ENCODE results near the gene C14orf132.

Gene C14orf132

DNA sequence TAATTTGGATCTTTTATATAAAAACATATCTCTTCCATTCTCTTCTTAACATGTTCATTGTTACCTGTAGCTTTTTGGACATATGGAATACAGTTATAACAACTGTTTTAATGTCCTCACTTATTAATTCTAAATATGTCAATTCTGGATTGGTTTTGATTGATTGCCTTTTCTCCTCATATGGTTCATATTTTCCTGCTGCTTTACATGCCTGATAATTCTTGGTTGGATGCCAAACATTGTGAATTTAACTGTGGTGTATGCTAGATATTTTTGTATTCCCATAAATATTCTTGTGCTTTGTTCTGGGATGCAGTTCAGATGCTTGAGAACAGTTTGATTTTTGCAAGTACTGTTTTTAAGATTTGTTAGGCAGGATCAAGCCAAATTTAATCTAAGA lies 10.8 kb downstream of the C14orf132 start:
- Mint-ChIP-seq H3K4me3 (no peak overlapping the region), H3K27me3 (peaks cover 23 to 61% of the 10 kb centered on the region in 2 donors), H3K27ac (no peak overlapping the region), H3K36me3 (ENCODE audit: insufficient read depth) (no peaks in the 10 kb centered on the region), H3K4me1 (ENCODE audit: low read depth in 2 of 2) (no peaks in the 10 kb centered on the region), H3K9me3 (no peaks in the 10 kb centered on the region)
- no peak for DNase-seq
- ATAC-seq (replicated peaks), result no peak

DNA sequence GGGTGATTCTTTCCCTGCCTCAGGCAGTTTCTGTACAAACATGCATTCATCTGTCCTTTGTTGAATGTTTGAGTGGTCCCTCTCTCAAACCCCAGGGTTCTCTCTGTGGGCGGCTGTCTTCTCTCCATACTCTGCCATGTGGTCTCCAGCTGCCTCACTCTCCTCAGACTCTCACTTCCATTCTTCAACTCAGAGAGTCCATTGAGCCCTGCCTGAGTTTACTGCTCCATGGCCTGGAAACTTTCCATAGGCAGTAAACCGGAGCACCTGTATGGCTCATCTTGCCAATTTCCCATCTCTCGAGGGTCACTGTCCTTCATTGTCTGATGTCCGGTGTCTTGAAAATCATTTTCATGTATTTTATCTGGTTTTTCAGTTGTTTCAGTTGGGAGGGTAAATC lies 11.3 kb downstream of the C14orf132 start:
- Mint-ChIP-seq H3K4me1 (ENCODE audit: low read depth in 2 of 2) (no peaks in the 10 kb centered on the region), H3K4me3 (no peak overlapping the region), H3K27me3 (peaks cover 20 to 61% of the 10 kb centered on the region in 2 donors), H3K27ac (no peak overlapping the region), H3K36me3 (ENCODE audit: insufficient read depth) (no peaks in the 10 kb centered on the region), H3K9me3 (no peaks in the 10 kb centered on the region)
- DNase-seq (no peak), ATAC-seq (replicated peaks) (no peak)

- peaks cover 20 to 61% of the 10 kb centered on the region in 2 donors for H3K27me3 Mint-ChIP-seq
- H3K4me1 Mint-ChIP-seq (ENCODE audit: low read depth in 2 of 2), result no peaks in the 10 kb centered on the region
- DNase-seq (no peak), ATAC-seq (replicated peaks) (no peak)
- H3K9me3 Mint-ChIP-seq, result no peaks in the 10 kb centered on the region
- H3K4me3 Mint-ChIP-seq, result no peak overlapping the region
- no peak overlapping the region for H3K27ac Mint-ChIP-seq
- H3K36me3 Mint-ChIP-seq (ENCODE audit: insufficient read depth), result no peaks in the 10 kb centered on the region
Observed at GRCh38 chr14:96051231-96051630, 12.1 kb downstream of the C14orf132 start.

- Mint-ChIP-seq H3K9me3 (no peaks in the 10 kb centered on the region), H3K27me3 (peaks cover 20 to 67% of the 10 kb centered on the region in 2 donors), H3K27ac (no peak overlapping the region), H3K4me3 (no peak overlapping the region), H3K4me1 (ENCODE audit: low read depth in 2 of 2) (no peaks in the 10 kb centered on the region), H3K36me3 (ENCODE audit: insufficient read depth) (no peaks in the 10 kb centered on the region)
- ATAC-seq (replicated peaks), result no peak
- DNase-seq, result no peak
Observed at GRCh38 chr14:96051642-96052540, 12.7 kb downstream of the C14orf132 start.

DNA sequence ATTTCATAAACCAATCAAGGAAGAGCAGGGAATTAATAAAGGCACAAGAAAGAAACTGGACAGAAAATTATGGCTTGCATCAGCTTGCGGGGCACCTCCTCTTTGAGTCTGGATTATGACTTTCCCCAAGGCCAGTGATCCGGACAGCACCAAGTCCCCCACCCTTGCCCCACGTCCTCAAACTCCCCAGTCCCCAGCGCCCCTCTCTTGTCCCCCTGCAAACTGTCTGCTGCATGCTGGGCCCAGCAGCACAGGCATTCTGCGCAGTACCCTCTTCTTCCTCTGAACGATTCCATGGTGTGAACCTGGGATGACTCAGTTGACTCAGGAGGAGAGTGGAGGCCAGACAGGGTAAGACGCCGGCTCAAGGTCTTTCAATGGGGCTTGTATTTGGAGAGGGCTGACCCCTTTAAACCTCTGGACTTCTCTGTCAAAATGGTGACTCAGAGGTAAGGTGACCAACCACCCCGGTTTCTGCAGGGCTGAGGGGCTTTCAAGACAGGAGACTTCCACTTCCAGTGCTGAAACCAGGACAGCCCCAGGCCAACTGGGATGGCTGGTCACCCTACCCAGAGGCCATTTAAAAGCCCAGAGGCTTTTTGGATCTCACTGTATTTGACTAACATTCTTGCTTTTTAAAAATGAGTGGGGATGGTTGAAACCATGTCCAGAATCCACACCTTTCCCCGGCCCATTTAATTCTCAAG lies 13.5 kb downstream of the C14orf132 start:
- H3K36me3 Mint-ChIP-seq (ENCODE audit: insufficient read depth), result no peaks in the 10 kb centered on the region
- H3K4me1 Mint-ChIP-seq (ENCODE audit: low read depth in 2 of 2), result no peaks in the 10 kb centered on the region
- H3K27me3 Mint-ChIP-seq, result peaks cover 20 to 70% of the 10 kb centered on the region in 2 donors
- no peak overlapping the region for H3K27ac Mint-ChIP-seq
- no peak overlapping the region for H3K4me3 Mint-ChIP-seq
- no peaks in the 10 kb centered on the region for H3K9me3 Mint-ChIP-seq
- ATAC-seq (replicated peaks) (no peak), DNase-seq (no peak)

DNA sequence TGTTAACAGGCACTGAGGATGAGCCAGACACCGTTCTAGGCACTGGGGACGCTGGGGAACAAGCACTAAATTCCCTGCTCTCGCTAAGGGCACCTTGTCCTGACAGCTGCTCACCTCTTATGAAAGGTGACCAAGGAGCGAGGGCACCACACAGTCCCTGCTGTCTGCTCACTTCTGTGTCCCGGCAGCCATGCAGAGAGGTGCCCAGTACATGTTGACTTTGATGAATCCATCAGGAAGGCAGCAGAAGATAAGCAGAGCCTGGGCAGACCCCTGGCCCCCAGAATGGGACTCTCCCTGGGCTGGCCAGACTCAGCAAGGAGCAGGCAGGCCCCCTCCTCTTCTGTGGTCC lies 14.1 kb downstream of the C14orf132 start:
- Mint-ChIP-seq H3K4me1 (ENCODE audit: low read depth in 2 of 2) (no peaks in the 10 kb centered on the region), H3K4me3 (no peak overlapping the region), H3K9me3 (no peaks in the 10 kb centered on the region), H3K36me3 (ENCODE audit: insufficient read depth) (no peaks in the 10 kb centered on the region), H3K27ac (no peak overlapping the region), H3K27me3 (peaks cover 24 to 76% of the 10 kb centered on the region in 2 donors)
- DNase-seq (no peak), ATAC-seq (replicated peaks) (no peak)

DNA sequence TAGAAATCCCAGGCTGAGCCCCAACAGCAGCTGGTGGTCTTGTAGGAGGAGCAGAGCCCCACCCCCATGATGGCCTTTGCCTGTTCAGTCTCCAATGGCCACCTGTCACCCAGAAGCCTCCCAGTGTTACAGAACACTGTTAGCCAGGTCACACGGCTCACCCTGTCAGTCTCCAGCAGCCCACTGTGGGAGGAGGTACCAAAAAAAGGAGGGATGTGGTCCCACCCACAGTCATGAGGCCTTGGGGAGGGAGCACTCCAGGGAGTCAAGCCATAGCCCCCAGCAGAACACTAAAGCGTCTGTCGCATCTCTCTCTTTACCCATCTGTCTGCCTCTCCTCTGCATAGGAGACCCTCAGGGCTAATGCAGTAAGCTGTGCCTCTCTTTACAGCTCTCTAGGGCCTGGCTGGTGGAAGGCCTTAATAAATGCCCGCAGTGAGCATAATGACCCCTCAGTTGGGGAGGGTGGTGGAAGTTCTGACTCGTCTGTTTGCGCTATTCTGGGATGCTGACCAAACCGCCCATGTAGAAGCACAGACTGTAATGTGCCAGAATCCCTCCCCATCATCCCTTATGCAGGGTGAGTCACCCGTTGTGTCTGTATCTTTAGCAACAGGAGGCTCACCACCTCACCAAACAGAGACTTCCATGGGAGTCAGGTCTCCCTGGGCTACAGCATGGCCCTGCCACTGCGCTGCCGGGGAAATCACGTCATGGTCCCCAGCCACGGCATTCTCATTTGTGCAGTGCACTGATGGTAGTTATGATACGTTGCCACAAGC lies 14.6 kb downstream of the C14orf132 start:
- ATAC-seq (replicated peaks) (no peak), DNase-seq (no peak)
- Mint-ChIP-seq H3K4me1 (ENCODE audit: low read depth in 2 of 2) (no peaks in the 10 kb centered on the region), H3K4me3 (no peak overlapping the region), H3K27me3 (peaks cover 28 to 81% of the 10 kb centered on the region in 2 donors), H3K36me3 (ENCODE audit: insufficient read depth) (no peaks in the 10 kb centered on the region), H3K27ac (no peak overlapping the region), H3K9me3 (no peaks in the 10 kb centered on the region)

DNA sequence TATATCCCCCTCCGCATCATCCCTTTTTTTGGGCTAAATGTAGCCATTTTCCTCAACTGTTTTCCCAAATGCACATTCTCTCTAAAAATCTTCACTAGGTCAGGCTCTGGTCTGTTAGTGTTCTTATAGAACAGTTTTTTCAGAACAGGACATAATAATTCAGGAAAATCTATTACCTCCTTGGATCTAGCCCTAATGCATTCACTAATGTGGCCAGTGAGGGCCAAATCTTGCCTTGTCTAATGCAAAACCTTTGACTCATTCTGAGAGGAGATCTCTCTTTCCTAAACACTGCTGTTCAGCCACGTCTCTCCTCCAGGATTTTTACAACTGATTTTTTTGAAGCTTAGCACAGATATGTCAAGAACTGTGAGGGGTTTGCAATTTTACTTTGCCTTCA lies 15.5 kb downstream of the C14orf132 start:
- ATAC-seq (replicated peaks), result no peak
- no peak overlapping the region for H3K4me3 Mint-ChIP-seq
- H3K9me3 Mint-ChIP-seq, result no peaks in the 10 kb centered on the region
- H3K27ac Mint-ChIP-seq, result no peak overlapping the region
- DNase-seq, result no peak
- no peaks in the 10 kb centered on the region for H3K36me3 Mint-ChIP-seq (ENCODE audit: insufficient read depth)
- peaks cover 30 to 89% of the 10 kb centered on the region in 2 donors for H3K27me3 Mint-ChIP-seq
- H3K4me1 Mint-ChIP-seq (ENCODE audit: low read depth in 2 of 2), result no peaks in the 10 kb centered on the region

- no peak overlapping the region for H3K27ac Mint-ChIP-seq
- H3K4me1 Mint-ChIP-seq (ENCODE audit: low read depth in 2 of 2), result no peaks in the 10 kb centered on the region
- no peak for DNase-seq
- ATAC-seq (replicated peaks), result no peak
- peaks cover 35 to 94% of the 10 kb centered on the region in 2 donors for H3K27me3 Mint-ChIP-seq
- H3K36me3 Mint-ChIP-seq (ENCODE audit: insufficient read depth), result no peaks in the 10 kb centered on the region
- no peaks in the 10 kb centered on the region for H3K9me3 Mint-ChIP-seq
- H3K4me3 Mint-ChIP-seq, result no peak overlapping the region
Observed at GRCh38 chr14:96055065-96055752, 16.0 kb downstream of the C14orf132 start.

GRCh38 chr14:96055753-96056508 lies 16.8 kb downstream of the C14orf132 start:
- DNase-seq, result no peak
- H3K4me1 Mint-ChIP-seq (ENCODE audit: low read depth in 2 of 2), result no peaks in the 10 kb centered on the region
- H3K36me3 Mint-ChIP-seq (ENCODE audit: insufficient read depth), result no peaks in the 10 kb centered on the region
- no peak overlapping the region for H3K4me3 Mint-ChIP-seq
- peaks cover 39 to 94% of the 10 kb centered on the region in 2 donors for H3K27me3 Mint-ChIP-seq
- H3K9me3 Mint-ChIP-seq, result no peaks in the 10 kb centered on the region
- H3K27ac Mint-ChIP-seq, result no peak overlapping the region
- ATAC-seq (replicated peaks), result no peak

GRCh38 chr14:96056509-96057422 lies 17.6 kb downstream of the C14orf132 start:
- DNase-seq (no peak), ATAC-seq (replicated peaks) (no peak)
- Mint-ChIP-seq H3K4me3 (no peak overlapping the region), H3K9me3 (no peaks in the 10 kb centered on the region), H3K27me3 (peaks cover 40 to 94% of the 10 kb centered on the region in 2 donors), H3K4me1 (ENCODE audit: low read depth in 2 of 2) (no peaks in the 10 kb centered on the region), H3K36me3 (ENCODE audit: insufficient read depth) (no peaks in the 10 kb centered on the region), H3K27ac (no peak overlapping the region)

DNA sequence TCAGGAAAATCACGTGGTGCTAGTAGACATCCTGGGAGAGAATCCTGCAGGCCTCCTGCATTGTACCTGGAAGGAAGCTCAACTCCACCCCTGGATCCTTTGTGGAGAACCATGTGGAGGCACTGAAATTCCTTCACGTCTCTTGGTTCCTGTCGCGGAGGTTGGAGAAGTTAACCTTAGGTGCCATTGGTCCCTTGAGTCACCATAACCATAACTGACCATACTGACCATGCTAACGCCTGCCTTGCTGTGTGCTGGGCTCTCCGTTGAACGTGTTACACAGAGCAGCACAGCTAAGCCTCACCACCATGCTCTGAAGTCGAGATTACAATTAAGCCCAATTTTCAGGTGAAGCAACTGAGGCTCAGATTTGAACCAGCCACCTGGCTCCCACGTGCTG lies 18.6 kb downstream of the C14orf132 start:
- no peak overlapping the region for H3K27ac Mint-ChIP-seq
- no peaks in the 10 kb centered on the region for H3K36me3 Mint-ChIP-seq (ENCODE audit: insufficient read depth)
- no peak for DNase-seq
- H3K4me1 Mint-ChIP-seq (ENCODE audit: low read depth in 2 of 2), result no peaks in the 10 kb centered on the region
- H3K4me3 Mint-ChIP-seq, result no peak overlapping the region
- ATAC-seq (replicated peaks), result no peak
- peaks cover 43 to 94% of the 10 kb centered on the region in 2 donors for H3K27me3 Mint-ChIP-seq
- no peaks in the 10 kb centered on the region for H3K9me3 Mint-ChIP-seq
